Measurements from ENCODE around the gene A2M.

A2M gene

GRCh38 chr12:9115731-9116559 lies at the start of gene A2M:
Gene A2M, minus strand, starts transcription at chr12:9115919. Its CDS starts 70 bp downstream, at chr12:9115849.
- no peaks in the 10 kb centered on the region for H3K36me3 ChIP-seq (replicated peaks)
- in situ Hi-C loops (cut with HindIII; ENCODE audit: low pct_ligation_motif_present, low sequenced_read_pairs), result no loop called here
- H3K27me3 ChIP-seq (replicated peaks), result no peaks in the 10 kb centered on the region
- no peak for DNase-seq
- no peak within 1 kb of the TSS for H3K4me3 ChIP-seq (ENCODE audit: low read depth, low read length)
- H3K27ac ChIP-seq, result no peak within 1 kb of the TSS
- no peak for TF ChIP-seq CTCF (IDR thresholded peaks at IDR 0.05; ENCODE audit: low read depth, low read length, missing control alignments)

GRCh38 chr12:9163392-9163791 lies 47.7 kb upstream of the A2M start:
- in situ Hi-C loops (cut with HindIII; ENCODE audit: low pct_ligation_motif_present, low sequenced_read_pairs), result no loop called here

GRCh38 chr12:9156119-9156518 lies 40.4 kb upstream of the A2M start:
- in situ Hi-C loops (cut with HindIII; ENCODE audit: low pct_ligation_motif_present, low sequenced_read_pairs), result no loop called here
- DNase-seq, result no peak
- no peaks in the 10 kb centered on the region for H3K36me3 ChIP-seq (replicated peaks)
- no peaks in the 10 kb centered on the region for H3K27me3 ChIP-seq (replicated peaks)
- TF ChIP-seq CTCF (IDR thresholded peaks at IDR 0.05; ENCODE audit: low read depth, low read length, missing control alignments), result no peak
- H3K4me3 ChIP-seq (ENCODE audit: low read depth, low read length), result no peak overlapping the region
- H3K27ac ChIP-seq, result no peak overlapping the region

More at GRCh38 chr12:9163392-9163791, 47.7 kb upstream of the A2M start:
- no peak for TF ChIP-seq CTCF (IDR thresholded peaks at IDR 0.05; ENCODE audit: low read depth, low read length, missing control alignments)
- Histone ChIP-seq H3K4me3 (ENCODE audit: low read depth, low read length) (no peak overlapping the region), H3K27ac (no peak overlapping the region), H3K36me3 (replicated peaks) (no peaks in the 10 kb centered on the region), H3K27me3 (replicated peaks) (no peaks in the 10 kb centered on the region)
- DNase-seq, result no peak

GRCh38 chr12:9149372-9149771 lies 33.7 kb upstream of the A2M start:
- no peak for DNase-seq
- Histone ChIP-seq H3K27me3 (replicated peaks) (no peaks in the 10 kb centered on the region), H3K4me3 (ENCODE audit: low read depth, low read length) (no peak overlapping the region), H3K36me3 (replicated peaks) (no peaks in the 10 kb centered on the region), H3K27ac (no peak overlapping the region)
- TF ChIP-seq CTCF (IDR thresholded peaks at IDR 0.05; ENCODE audit: low read depth, low read length, missing control alignments), result no peak
- in situ Hi-C loops (cut with HindIII; ENCODE audit: low pct_ligation_motif_present, low sequenced_read_pairs), result no loop called here

GRCh38 chr12:9148926-9149325 lies 33.2 kb upstream of the A2M start:
- H3K36me3 ChIP-seq (replicated peaks), result no peaks in the 10 kb centered on the region
- H3K27ac ChIP-seq, result no peak overlapping the region
- DNase-seq, result no peak
- no peaks in the 10 kb centered on the region for H3K27me3 ChIP-seq (replicated peaks)
- in situ Hi-C loops (cut with HindIII; ENCODE audit: low pct_ligation_motif_present, low sequenced_read_pairs), result no loop called here
- no peak overlapping the region for H3K4me3 ChIP-seq (ENCODE audit: low read depth, low read length)
- no peak for TF ChIP-seq CTCF (IDR thresholded peaks at IDR 0.05; ENCODE audit: low read depth, low read length, missing control alignments)

- no peak overlapping the region for H3K27ac ChIP-seq
- DNase-seq, result no peak
- H3K27me3 ChIP-seq (replicated peaks), result no peaks in the 10 kb centered on the region
- H3K36me3 ChIP-seq (replicated peaks), result no peaks in the 10 kb centered on the region
- in situ Hi-C loops (cut with HindIII; ENCODE audit: low pct_ligation_motif_present, low sequenced_read_pairs), result no loop called here
- TF ChIP-seq CTCF (IDR thresholded peaks at IDR 0.05; ENCODE audit: low read depth, low read length, missing control alignments), result no peak
- no peak overlapping the region for H3K4me3 ChIP-seq (ENCODE audit: low read depth, low read length)
Measured at GRCh38 chr12:9147461-9147860, 31.7 kb upstream of the A2M start.

Data from brain microvascular endothelial cell (primary cell).